Ovary (tissue), 9 donors: ENCODE measurements around the gene ZNF646. TPM values are rescaled to one million over a fixed set of nuclear protein-coding genes. Genes with fewer than 3 reads are reported as not detected.

ENCODE experiments used
- DNase-seq, 5 donors: peaks; one replicate each; pipeline ENCODE4 v3.0.0-alpha.2; 2019 to 2020
- H3K27ac ChIP-seq, 2 donors: fragments of 200-600 bp; one replicate each; pipeline versions ENCODE4 v1.5.1 to v1.8.0; 2019 to 2022
- H3K27me3 ChIP-seq: fragments of 200-600 bp; one replicate; pipeline ENCODE4 v1.8.0; 2022
- H3K36me3 ChIP-seq: fragments of 200-600 bp; sonication (generic); one replicate; pipeline ENCODE4 v1.5.1; 2019
- H3K4me1 ChIP-seq: one replicate; pipeline ENCODE4 v1.8.1; 2013; ENCODE audit warnings: mild to moderate bottlenecking, moderate library complexity; ENCODE audit not compliant: insufficient read depth
- H3K4me3 ChIP-seq: fragments of 200-600 bp; sonication (generic); one replicate; pipeline ENCODE4 v1.5.1; 2017
- H3K9me3 ChIP-seq, 2 donors: fragments of 200-600 bp in 1 of 2; sonication (generic) in 1 of 2; one replicate each; pipeline versions ENCODE4 v1.5.1 to v1.8.1; 2013 to 2019; ENCODE audit warnings: mild to moderate bottlenecking in 1 of 2, moderate library complexity in 1 of 2
- CTCF ChIP-seq, 3 donors: fragments of 450-650 bp in 2 of 3; fragments of 200-600 bp in 1 of 3; IDR thresholded peaks; one replicate each; pipeline versions ENCODE4 v1.5.1 to v1.8.0; 2016 to 2022; ENCODE audit warnings: antibody characterized with exemption in 3 of 3, mild to moderate bottlenecking in 1 of 3
- EP300 ChIP-seq: sonication (generic); formaldehyde crosslinking; IDR thresholded peaks from one replicate; pipeline ENCODE4 v1.6.1; 2017; ENCODE audit warnings: antibody characterized with exemption
- POLR2A ChIP-seq: fragments of 450-650 bp; IDR thresholded peaks from one replicate; pipeline ENCODE4 v1.6.1; 2017; ENCODE audit warnings: antibody characterized with exemption, mild to moderate bottlenecking, moderate library complexity
- WGBS, 3 donors: extraction: QIAGEN DNeasy Blood & Tissue Kit in 1 of 3; methylation state at CpG; one replicate each; pipeline versions ENCODE4 v1.1.5 to v1.1.7; 2013 to 2017; 5-methylcytosine and 5-hydroxymethylcytosine counted together
- intact Hi-C, 4 donors: fragments of 100-400 bp; cut with DNase I; formaldehyde crosslinking; loops; one replicate each; pipeline versions ENCODE4 v1.11.0 to v1.15.1; 2022 to 2023
- polyA plus RNA-seq, 2 donors: library from polyadenylated mRNA; stranded (reverse); fragments of 200-250 nt in 1 of 2; fragments of 350-450 nt in 1 of 2; fragmentation: Illumina TruSeq in 1 of 2; extraction: RNeasy Lipid Tissue Mini Kit (QIAGEN cat#74804) in 1 of 2; gene quantifications; one replicate each; pipeline ENCODE4 v1.2.3, GENCODE V29; 2013 to 2014
- total RNA-seq, 7 donors: library from RNA; depleted of rRNA in 2 of 7; stranded (reverse); fragments of >200 nt in 2 of 7; fragmentation: NEBNext Ultra II Directional in 3 of 7; extraction: Animal tissue kit (Norgen Biotek cat#: 25700) in 3 of 7; gene quantifications; one replicate each; pipeline versions ENCODE4 v1.1.0 to v1.2.4, GENCODE V29; 2016 to 2023
- donor health status: DM: no; HTN: no; CAD: no; lungs with moderate emphysema.
- donor health status: DM: no; HTN: no; CAD: no.
- donor health status: Bipolar disorder and iron deficiency.
- donor health status: DM: yes; HTN: yes; CAD: no.
- donor health status: DM: no; HTN: no; CAD: no.
- donor health status: DM: yes; HTN: yes; CAD: no.

ZNF646 gene
- total and polyA plus RNA-seq, 9 donors: 2.3 to 16.3 (median 14.6) TPM

DNA sequence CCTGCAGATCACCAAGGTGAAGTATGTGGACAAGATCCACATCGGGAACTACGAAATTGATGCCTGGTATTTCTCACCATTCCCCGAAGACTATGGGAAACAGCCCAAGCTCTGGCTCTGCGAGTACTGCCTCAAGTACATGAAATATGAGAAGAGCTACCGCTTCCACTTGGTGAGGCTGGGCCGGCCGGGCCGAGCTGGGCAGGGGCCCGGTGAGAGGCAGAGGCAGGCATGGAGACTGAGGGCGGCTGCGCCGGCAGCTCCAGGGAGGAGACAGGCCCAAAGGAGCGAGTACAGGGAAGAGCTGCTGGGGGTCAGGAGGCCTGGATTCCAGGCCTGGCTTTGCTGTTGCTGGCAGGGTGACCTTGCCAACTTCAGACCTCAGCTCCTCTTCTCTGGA, 53.0 kb downstream of the ZNF646 start:
- no peaks in the 10 kb centered on the region for H3K9me3 ChIP-seq
- no peak overlapping the region for H3K4me3 ChIP-seq
- 90 to 92% (median 91%) methylated on average over 13 of the region's 13 CpGs for WGBS, 3 donors
- intact Hi-C loops: no loop called here
- TF ChIP-seq EP300 (no peak), CTCF (IDR thresholded peaks at IDR 0.05) (no peak), POLR2A (no peak)
- H3K4me1 ChIP-seq: no peaks in the 10 kb centered on the region
- H3K36me3 ChIP-seq: no peaks in the 10 kb centered on the region
- no peak overlapping the region for H3K27ac ChIP-seq
- DNase-seq: no peak
- no peaks in the 10 kb centered on the region for H3K27me3 ChIP-seq

DNA sequence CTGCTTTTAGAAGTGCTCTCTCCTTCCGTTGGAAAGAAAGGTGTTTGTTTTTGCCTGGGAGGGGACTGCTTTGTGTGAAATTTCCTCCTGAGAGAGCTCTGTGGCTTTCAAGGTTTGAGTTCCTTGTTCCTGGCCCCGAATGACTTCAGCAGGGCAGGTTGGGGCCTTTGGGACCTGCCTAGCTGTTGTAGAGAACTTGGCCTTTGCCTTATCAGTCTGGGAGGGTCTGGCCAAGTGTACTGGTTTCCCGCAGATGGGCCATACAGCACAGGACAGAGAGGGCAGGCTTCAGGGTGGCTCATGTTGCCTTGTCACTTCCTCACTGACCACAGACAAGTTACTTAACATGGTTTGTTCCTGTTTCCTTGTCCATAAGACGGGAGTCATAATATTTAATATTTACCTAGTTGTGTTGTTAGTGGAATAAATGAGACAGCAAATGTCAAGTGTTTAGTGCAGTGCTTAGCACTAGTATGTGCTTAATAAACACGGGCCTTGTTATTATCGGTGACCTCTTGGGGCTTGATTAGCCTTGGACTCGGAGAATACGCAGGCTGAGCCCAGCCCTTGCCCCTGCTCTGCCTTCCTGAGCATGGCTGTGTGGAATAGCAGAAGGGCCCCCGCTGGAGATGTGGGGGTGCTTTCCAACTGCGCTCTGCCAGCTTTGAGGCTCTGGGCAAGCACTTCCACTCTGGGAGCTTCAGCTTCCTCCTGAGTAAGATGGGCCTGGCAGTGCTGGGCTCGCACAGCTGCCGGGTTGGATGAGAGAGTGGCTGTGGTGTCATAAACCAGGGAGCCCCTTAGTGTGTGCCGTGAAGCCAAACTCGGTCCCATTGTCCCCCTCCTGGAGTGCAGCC, 54.7 kb downstream of the ZNF646 start:
- whole genome bisulfite sequencing, 3 donors: 45 to 59% (median 55%) methylated on average over 14 of the region's 14 CpGs
- no peaks in the 10 kb centered on the region for H3K27me3 ChIP-seq
- DNase-seq: no peak
- no peak overlapping the region for H3K4me3 ChIP-seq
- TF ChIP-seq POLR2A: no peak
- TF ChIP-seq CTCF (IDR thresholded peaks at IDR 0.05): no peak
- TF ChIP-seq EP300: no peak
- intact Hi-C loops: no loop called here
- no peaks in the 10 kb centered on the region for H3K36me3 ChIP-seq
- H3K27ac ChIP-seq: peak overlapping the region in 1 of 2 donors; percentile 44
- H3K9me3 ChIP-seq: no peaks in the 10 kb centered on the region
- no peaks in the 10 kb centered on the region for H3K4me1 ChIP-seq

GRCh38 chr16:31129568-31130335, 55.5 kb downstream of the ZNF646 start:
- intact Hi-C loops: loop anchor here in 1 of 4 donors (10.0 kb wide), 1 partner anchor 55 kb away; the partner anchor contains the start of gene FUS
- H3K27ac ChIP-seq: peak overlapping the region in 1 of 2 donors; percentile 44
- H3K4me3 ChIP-seq: no peak overlapping the region
- WGBS, 3 donors: 31 to 35% (median 32%) methylated on average over 29 of the region's 29 CpGs
- no peaks in the 10 kb centered on the region for H3K36me3 ChIP-seq
- H3K9me3 ChIP-seq: no peaks in the 10 kb centered on the region
- DNase-seq: peak; percentile 64 to 89 (median 69)
- H3K4me1 ChIP-seq: no peaks in the 10 kb centered on the region
- TF ChIP-seq POLR2A: no peak
- TF ChIP-seq EP300: no peak
- TF ChIP-seq CTCF (IDR thresholded peaks at IDR 0.05): no peak
- H3K27me3 ChIP-seq: no peaks in the 10 kb centered on the region

DNA sequence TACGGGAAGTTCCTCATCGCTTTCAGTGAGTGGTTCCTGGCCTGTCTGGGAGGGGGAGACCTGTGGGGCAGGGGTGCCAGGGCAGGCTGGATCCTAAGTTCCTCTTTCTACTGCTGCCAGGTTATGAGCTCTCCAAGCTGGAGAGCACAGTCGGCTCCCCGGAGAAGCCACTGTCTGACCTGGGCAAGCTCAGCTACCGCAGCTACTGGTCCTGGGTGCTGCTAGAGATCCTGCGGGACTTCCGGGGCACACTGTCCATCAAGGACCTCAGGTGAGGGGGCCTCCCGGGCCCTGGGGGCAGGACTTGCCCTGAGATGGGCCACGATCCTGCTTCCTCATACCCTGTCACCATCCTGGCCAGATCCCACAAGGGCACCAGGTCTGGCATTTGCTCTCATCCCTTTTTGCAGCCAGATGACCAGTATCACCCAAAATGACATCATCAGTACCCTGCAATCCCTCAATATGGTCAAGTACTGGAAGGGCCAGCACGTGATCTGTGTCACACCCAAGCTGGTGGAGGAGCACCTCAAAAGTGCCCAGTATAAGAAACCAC, 56.2 kb downstream of the ZNF646 start:
- no peak overlapping the region for H3K27ac ChIP-seq
- no peak overlapping the region for H3K4me3 ChIP-seq
- TF ChIP-seq CTCF (IDR thresholded peaks at IDR 0.05): no peak
- TF ChIP-seq EP300: no peak
- no peak for TF ChIP-seq POLR2A

More for the DNA sequence above, 56.2 kb downstream of the ZNF646 start:
- no peaks in the 10 kb centered on the region for H3K4me1 ChIP-seq
- H3K36me3 ChIP-seq: no peaks in the 10 kb centered on the region
- intact Hi-C loops: loop anchor here in 1 of 4 donors (10.0 kb wide), 1 partner anchor 54 kb away; the partner anchor contains the start of gene FUS
- no peaks in the 10 kb centered on the region for H3K27me3 ChIP-seq
- H3K9me3 ChIP-seq: no peaks in the 10 kb centered on the region
- 74 to 86% (median 78%) methylated on average over 9 to 10 of the region's 10 CpGs for WGBS, 3 donors
- no peak for DNase-seq
